ENCODE measurements around the gene TLE4. TPM values are rescaled to one million over a fixed set of nuclear protein-coding genes. Genes with fewer than 3 reads are reported as not detected.
"Not testable (repeated sequence)": the region's sequence is repeated elsewhere in the genome, so short reads cannot be mapped to it uniquely, and the experiment has no call there.

Gene TLE4
- total and polyA plus RNA-seq, 5 experiments from 2014 or later = 25.3 to 110 (median 37.8) TPM

- H3K27me3 Mint-ChIP-seq = no peaks in the 10 kb centered on the region
- no peaks in the 10 kb centered on the region for H3K36me3 Mint-ChIP-seq
- H3K27ac Mint-ChIP-seq = no peak overlapping the region
- H3K4me1 Mint-ChIP-seq = peaks cover 0 to 2% (median 0%) of the 10 kb centered on the region in 4 donors
- POLR2A ChIA-PET = no interaction called here
- no peak for ATAC-seq
- H3K9me3 Mint-ChIP-seq = peaks cover 0 to 4% (median 0%) of the 10 kb centered on the region in 9 donors
- H3K4me3 Mint-ChIP-seq = no peak overlapping the region
- DNase-seq = no peak
These were observed 169.6 kb downstream of the TLE4 start for GRCh38 chr9:79741381-79741780.

GRCh38 chr9:79742110-79742721 lies 170.5 kb downstream of the TLE4 start:
- Mint-ChIP-seq H3K4me3 (no peak overlapping the region), H3K27ac (no peak overlapping the region), H3K9me3 (peaks cover 0 to 2% (median 0%) of the 10 kb centered on the region in 9 donors), H3K4me1 (peaks cover 0 to 2% (median 0%) of the 10 kb centered on the region in 4 donors), H3K27me3 (no peaks in the 10 kb centered on the region), H3K36me3 (no peaks in the 10 kb centered on the region)
- POLR2A ChIA-PET = no interaction called here
- DNase-seq (no peak), ATAC-seq (no peak)

GRCh38 chr9:79744521-79744920 lies 172.8 kb downstream of the TLE4 start:
- peaks cover 0 to 2% (median 0%) of the 10 kb centered on the region in 9 donors for H3K9me3 Mint-ChIP-seq
- peaks cover 0 to 2% (median 0%) of the 10 kb centered on the region in 4 donors for H3K4me1 Mint-ChIP-seq
- no peak overlapping the region for H3K27ac Mint-ChIP-seq
- ATAC-seq (no peak), DNase-seq (no peak)
- no peaks in the 10 kb centered on the region for H3K27me3 Mint-ChIP-seq
- POLR2A ChIA-PET = no interaction called here
- H3K4me3 Mint-ChIP-seq = no peak overlapping the region
- H3K36me3 Mint-ChIP-seq = no peaks in the 10 kb centered on the region

GRCh38 chr9:79745752-79746336 lies 174.1 kb downstream of the TLE4 start:
- no peak overlapping the region for H3K27ac Mint-ChIP-seq
- no peak for ATAC-seq
- no peak for DNase-seq
- H3K4me3 Mint-ChIP-seq = no peak overlapping the region
- peaks cover 0 to 2% (median 0%) of the 10 kb centered on the region in 4 donors for H3K4me1 Mint-ChIP-seq
- peaks cover 0 to 2% (median 0%) of the 10 kb centered on the region in 9 donors for H3K9me3 Mint-ChIP-seq
- H3K27me3 Mint-ChIP-seq = no peaks in the 10 kb centered on the region
- peaks cover 0 to under 1% (median under 1%) of the 10 kb centered on the region in 3 donors for H3K36me3 Mint-ChIP-seq
- POLR2A ChIA-PET = no interaction called here

- H3K36me3 Mint-ChIP-seq = peaks cover 0 to 16% (median 16%) of the 10 kb centered on the region in 3 donors
- H3K27ac Mint-ChIP-seq, DNase-seq, H3K4me3 Mint-ChIP-seq, H3K27me3 Mint-ChIP-seq, H3K4me1 Mint-ChIP-seq, ATAC-seq, POLR2A ChIA-PET: not testable (repeated sequence)
- H3K9me3 Mint-ChIP-seq = peaks cover 0 to 22% (median 5%) of the 10 kb centered on the region in 9 donors
These were observed 180.2 kb downstream of the TLE4 start for GRCh38 chr9:79751895-79752466.

- no peak overlapping the region for H3K27ac Mint-ChIP-seq
- ATAC-seq (no peak), DNase-seq (no peak)
- POLR2A ChIA-PET = no interaction called here
- peaks cover 0 to 3% (median 0%) of the 10 kb centered on the region in 4 donors for H3K4me1 Mint-ChIP-seq
- no peaks in the 10 kb centered on the region for H3K27me3 Mint-ChIP-seq
- peaks cover 0 to 10% (median 10%) of the 10 kb centered on the region in 3 donors for H3K36me3 Mint-ChIP-seq
- H3K4me3 Mint-ChIP-seq = no peak overlapping the region
- peaks cover 0 to 18% (median 4%) of the 10 kb centered on the region in 9 donors for H3K9me3 Mint-ChIP-seq
These were observed 184.6 kb downstream of the TLE4 start for GRCh38 chr9:79756414-79756813.

- Mint-ChIP-seq H3K27me3 (no peaks in the 10 kb centered on the region), H3K27ac (no peak overlapping the region), H3K4me1 (peaks cover 0 to 3% (median 0%) of the 10 kb centered on the region in 4 donors), H3K4me3 (no peak overlapping the region), H3K9me3 (peaks cover 0 to 11% (median 4%) of the 10 kb centered on the region in 9 donors), H3K36me3 (peaks cover 0 to 7% (median 6%) of the 10 kb centered on the region in 3 donors)
- ATAC-seq (no peak), DNase-seq (no peak)
- POLR2A ChIA-PET = no interaction called here
These were observed 185.3 kb downstream of the TLE4 start for GRCh38 chr9:79757074-79757473.

GRCh38 chr9:79757881-79758669 lies 186.3 kb downstream of the TLE4 start:
- no peak overlapping the region for H3K27ac Mint-ChIP-seq
- DNase-seq (peak in 2 of 10 donors; percentile 4 to 9), ATAC-seq (no peak)
- H3K4me3 Mint-ChIP-seq = no peak overlapping the region
- H3K9me3 Mint-ChIP-seq = peaks cover 0 to 4% (median 0%) of the 10 kb centered on the region in 9 donors
- POLR2A ChIA-PET = interaction anchor here (0.6 kb wide), 1 partner anchor 1398 kb away, joined by 6 read pairs; no protein-coding TSS in a partner anchor
- H3K27me3 Mint-ChIP-seq = no peaks in the 10 kb centered on the region
- peaks cover 0 to 3% (median 2%) of the 10 kb centered on the region in 3 donors for H3K36me3 Mint-ChIP-seq
- H3K4me1 Mint-ChIP-seq = peaks cover 0 to 3% (median 0%) of the 10 kb centered on the region in 4 donors

GRCh38 chr9:79759460-79759859 lies 187.7 kb downstream of the TLE4 start:
- POLR2A ChIA-PET = no interaction called here
- no peaks in the 10 kb centered on the region for H3K36me3 Mint-ChIP-seq
- ATAC-seq (no peak), DNase-seq (no peak)
- no peaks in the 10 kb centered on the region for H3K27me3 Mint-ChIP-seq
- no peak overlapping the region for H3K4me3 Mint-ChIP-seq
- peaks cover 0 to 3% (median under 1%) of the 10 kb centered on the region in 4 donors for H3K4me1 Mint-ChIP-seq
- H3K27ac Mint-ChIP-seq = peak overlapping the region in 1 of 10 donors; percentile 11
- no peaks in the 10 kb centered on the region for H3K9me3 Mint-ChIP-seq

- H3K4me1 Mint-ChIP-seq = peaks cover 0 to 3% (median under 1%) of the 10 kb centered on the region in 4 donors
- no peaks in the 10 kb centered on the region for H3K36me3 Mint-ChIP-seq
- no peak overlapping the region for H3K27ac Mint-ChIP-seq
- H3K4me3 Mint-ChIP-seq = no peak overlapping the region
- ATAC-seq (no peak), DNase-seq (no peak)
- POLR2A ChIA-PET = no interaction called here
- H3K27me3 Mint-ChIP-seq = peaks cover 0 to 2% (median 0%) of the 10 kb centered on the region in 5 donors
- no peaks in the 10 kb centered on the region for H3K9me3 Mint-ChIP-seq
These were observed 190.3 kb downstream of the TLE4 start for GRCh38 chr9:79762070-79762469.

- H3K4me1 Mint-ChIP-seq = peaks cover 0 to 1% (median 0%) of the 10 kb centered on the region in 4 donors
- POLR2A ChIA-PET = no interaction called here
- peaks cover 0 to 2% (median 0%) of the 10 kb centered on the region in 5 donors for H3K27me3 Mint-ChIP-seq
- no peaks in the 10 kb centered on the region for H3K36me3 Mint-ChIP-seq
- H3K9me3 Mint-ChIP-seq = no peaks in the 10 kb centered on the region
- H3K27ac Mint-ChIP-seq = no peak overlapping the region
- no peak for DNase-seq
- H3K4me3 Mint-ChIP-seq = no peak overlapping the region
- no peak for ATAC-seq
These were observed 192.0 kb downstream of the TLE4 start for GRCh38 chr9:79763671-79764285.

- H3K36me3 Mint-ChIP-seq = no peaks in the 10 kb centered on the region
- ATAC-seq (no peak), DNase-seq (no peak)
- H3K4me1 Mint-ChIP-seq = peaks cover 0 to 1% (median 0%) of the 10 kb centered on the region in 4 donors
- POLR2A ChIA-PET = no interaction called here
- H3K27me3 Mint-ChIP-seq = peaks cover 0 to 2% (median 0%) of the 10 kb centered on the region in 5 donors
- no peaks in the 10 kb centered on the region for H3K9me3 Mint-ChIP-seq
- H3K27ac Mint-ChIP-seq = no peak overlapping the region
- no peak overlapping the region for H3K4me3 Mint-ChIP-seq
These were observed 192.6 kb downstream of the TLE4 start for GRCh38 chr9:79764374-79764773.

Measured in naive thymus-derived CD8-positive, alpha-beta T cell (primary cell).